Measurements from ENCODE around the gene ZNF346.
"Not testable (repeated sequence)": the region's sequence is repeated elsewhere in the genome, so short reads cannot be mapped to it uniquely, and the experiment has no call there.

ZNF346 gene

DNA sequence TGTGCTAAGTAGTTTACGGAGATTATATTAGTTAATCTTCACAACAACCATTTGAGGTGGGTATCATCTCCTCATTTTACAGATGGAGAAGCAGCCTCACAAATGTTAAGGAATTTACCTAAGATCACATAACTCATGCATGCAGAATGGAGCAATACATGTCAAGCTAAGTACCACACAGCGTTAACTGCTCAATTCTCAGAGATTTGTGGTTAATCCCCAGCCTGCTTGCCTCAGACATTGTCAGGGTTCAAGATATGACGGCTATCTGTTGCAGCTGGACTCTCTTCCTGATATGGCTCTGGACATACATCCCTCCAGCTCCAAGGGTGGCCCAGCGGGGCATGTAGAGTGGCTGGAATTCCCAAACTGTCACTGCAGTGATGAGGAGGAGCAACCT lies 7.3 kb upstream of the ZNF346 start:
- no peak for DNase-seq

DNA sequence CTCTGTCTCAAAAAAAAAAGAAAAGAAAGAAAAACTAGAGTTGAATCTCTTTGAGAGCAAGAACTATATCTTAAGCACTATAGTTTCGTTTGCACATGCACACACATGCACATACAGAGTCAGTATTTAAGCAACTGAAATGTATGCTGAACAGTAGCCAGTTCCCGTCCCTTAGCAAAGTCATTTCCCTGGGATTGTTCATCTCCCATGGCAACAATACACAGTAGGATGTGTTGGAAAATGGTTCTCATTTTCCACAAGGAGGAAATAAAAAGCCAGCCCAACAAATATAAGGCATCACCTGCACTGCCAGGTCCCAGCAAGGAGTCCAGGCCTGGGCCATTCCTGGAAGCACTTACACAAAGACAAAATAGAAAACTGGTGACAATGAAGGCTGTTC lies 4.2 kb upstream of the ZNF346 start:
- no peak for DNase-seq

DNA sequence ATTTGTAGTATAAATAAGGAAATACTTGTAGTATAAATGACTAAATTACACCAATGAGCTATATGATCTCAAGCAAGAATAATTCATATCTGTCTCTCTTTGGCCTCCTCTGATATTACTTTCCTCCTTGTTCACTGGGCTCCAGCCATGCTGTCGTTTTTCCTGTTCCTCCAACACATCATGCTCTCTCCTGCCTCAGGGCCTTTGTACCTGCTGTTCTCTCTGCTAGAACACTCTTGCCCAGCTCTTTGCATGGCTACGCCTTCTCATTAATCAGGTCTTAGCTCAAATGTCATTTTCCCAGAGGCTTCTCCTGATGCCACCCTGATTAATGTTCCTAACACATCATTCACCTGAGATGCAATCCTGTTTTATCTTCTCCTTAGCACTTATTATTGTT lies 2.5 kb upstream of the ZNF346 start:
- no peak for DNase-seq

DNA sequence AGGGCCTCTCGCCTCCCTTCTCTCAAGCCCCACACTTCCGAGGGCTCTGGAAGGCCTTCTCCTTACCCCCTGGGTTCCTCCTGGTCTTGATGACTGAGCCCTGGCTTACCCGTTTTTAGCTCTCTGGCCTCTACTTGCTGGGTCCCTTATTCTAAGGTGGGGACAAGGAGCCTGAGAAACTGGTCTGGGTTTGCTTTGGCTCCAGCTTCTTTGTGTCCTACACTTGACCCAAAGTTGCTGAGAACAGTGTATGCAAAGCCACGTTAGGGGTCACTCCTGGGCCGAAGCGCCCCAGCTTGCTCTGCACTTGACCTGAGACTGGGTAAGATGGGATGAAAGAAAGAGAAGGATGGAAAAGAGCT lies 788 bp downstream of the ZNF346 start:
- peak; percentile 6 for DNase-seq

DNA sequence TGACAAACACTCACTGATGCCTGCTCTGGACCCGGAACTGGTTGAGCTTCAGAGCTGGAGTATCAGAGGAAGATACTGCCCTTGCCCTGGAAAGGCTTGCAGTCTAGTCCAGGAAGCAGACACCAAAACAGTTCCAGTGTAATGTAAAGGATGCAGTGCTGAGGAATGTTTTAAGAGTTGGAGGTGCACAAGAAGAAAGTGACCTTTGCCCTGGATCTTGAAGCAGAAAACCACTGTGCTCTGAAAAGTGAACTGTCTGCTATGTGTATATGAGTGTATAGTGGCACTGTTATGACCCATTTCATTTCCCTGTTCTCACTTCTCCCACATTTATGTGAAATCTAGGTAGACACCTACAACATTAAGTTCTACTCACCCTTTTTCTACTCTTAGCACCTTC lies 2.1 kb downstream of the ZNF346 start:
- no peak for DNase-seq

DNA sequence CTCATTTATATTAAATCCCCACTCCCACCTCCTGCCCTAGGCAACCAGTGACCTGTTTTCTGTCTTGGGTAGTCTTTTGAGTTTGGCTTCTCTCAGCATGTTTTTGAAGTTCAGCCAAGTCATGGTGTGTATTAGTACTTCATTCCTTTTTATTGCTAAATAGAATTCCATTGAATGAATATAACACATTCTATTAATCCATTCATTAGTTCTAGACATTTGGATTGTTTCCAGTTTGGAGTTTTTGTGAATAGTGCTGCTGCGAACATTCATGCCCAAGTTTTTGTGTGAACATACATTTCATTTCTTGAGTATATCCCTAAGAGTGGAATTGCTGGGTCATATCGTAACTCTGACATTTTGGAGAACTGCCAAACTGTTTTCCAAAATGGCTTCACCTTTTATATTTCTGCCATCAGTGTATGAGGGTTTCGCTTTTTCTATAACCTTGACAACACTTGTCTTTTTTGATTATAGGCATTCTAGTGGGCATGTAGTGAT lies 2.7 kb downstream of the ZNF346 start:
- DNase-seq = no peak

DNA sequence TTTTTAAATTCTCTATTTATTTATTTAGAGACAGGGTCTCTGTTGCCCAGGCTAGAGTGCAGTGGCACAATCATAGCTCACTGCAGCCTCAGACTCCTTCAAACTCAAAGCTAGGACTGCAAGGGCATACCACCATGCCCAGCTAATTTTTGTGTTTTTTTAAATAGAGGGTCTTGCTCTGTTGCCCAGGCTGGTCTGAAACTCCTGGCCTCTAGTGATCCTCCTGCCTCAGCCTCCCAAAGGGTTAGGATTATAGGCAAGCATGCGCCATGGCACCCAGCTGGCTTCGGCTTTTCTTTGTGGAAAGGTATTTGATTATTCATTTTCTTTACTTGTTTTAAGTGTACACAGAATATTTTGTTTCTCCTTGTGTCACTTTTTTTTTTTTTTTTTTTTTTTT lies 5.2 kb downstream of the ZNF346 start:
- DNase-seq = no peak

DNA sequence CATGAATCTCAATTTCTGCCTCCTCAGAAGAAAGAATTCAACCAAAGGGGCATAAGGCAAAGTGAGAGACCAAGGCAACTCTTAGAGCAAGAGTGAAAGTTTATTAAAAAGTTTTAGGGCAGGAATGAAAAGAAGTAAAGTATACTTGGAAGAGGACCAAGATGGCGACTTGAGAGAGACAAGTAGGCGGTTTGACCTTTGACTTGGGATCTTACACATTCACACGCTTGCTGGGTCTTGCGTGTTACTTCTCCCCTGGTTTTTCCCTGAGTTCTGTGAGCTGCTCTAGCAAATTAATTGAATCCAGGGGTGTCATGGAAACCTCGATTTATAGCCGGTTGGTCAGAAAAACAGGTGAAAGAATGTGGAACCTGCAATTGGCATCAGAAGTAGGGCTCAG lies 7.0 kb downstream of the ZNF346 start:
- DNase-seq = no peak

DNA sequence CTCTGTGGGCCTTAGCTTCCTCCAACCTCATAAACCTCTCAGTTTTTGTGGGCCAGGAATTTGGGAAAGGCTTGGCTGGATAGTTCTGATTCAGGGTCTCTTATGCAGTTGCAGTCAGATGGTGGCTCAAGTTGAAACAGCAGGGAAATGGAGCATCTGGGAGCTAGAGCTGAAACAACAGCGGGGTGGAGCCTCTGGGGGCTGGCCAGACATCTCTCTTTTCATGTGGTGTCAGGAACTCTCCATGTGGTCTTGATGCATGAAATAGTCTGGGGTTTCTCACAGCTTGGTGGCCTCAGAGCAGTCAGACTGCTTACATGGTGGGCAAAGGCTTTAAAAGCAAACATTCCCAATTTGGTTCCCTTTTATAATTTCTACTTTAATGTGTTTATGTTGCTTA lies 13.5 kb downstream of the ZNF346 start:
- no peak for DNase-seq

DNA sequence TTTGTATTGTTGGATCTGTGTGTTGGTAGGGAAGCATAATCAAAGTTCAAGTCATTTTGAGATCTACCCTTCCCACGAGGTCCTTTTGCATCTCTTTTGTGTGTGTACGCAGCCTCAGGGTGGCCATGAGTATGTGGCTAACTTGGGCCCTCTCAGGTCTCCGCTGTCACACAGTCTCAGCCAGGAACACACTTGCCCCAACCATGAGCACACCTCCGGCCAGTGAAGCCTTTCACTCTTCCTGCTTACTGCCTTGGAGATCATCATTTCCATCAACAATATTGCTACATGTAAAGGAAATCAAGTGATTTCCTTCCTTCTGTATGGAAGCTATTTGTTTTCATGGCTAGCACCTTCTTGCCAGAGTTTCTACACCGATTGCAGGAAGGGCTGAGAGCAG lies 13.9 kb downstream of the ZNF346 start:
- no peak for DNase-seq

DNA sequence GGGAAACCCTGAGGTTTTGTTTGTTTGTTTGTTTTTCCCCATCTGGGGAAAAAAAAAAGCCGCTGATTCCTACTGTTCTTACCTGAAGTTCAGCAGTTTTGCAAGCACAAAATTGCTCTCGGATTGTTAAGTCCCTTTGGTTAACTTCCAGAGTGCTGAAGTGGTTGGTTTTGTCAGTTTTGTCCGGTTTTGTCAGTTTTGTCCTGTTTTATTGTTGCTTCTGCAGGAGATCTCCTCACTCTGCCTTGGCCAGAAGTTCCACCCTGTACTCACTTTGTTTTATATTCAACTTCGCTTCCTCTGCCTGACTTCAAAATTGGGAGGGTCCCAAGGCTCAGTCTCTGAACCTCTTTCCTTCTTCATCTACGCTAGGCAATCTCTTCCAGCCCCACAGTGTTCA lies 14.4 kb downstream of the ZNF346 start:
- DNase-seq = no peak

DNA sequence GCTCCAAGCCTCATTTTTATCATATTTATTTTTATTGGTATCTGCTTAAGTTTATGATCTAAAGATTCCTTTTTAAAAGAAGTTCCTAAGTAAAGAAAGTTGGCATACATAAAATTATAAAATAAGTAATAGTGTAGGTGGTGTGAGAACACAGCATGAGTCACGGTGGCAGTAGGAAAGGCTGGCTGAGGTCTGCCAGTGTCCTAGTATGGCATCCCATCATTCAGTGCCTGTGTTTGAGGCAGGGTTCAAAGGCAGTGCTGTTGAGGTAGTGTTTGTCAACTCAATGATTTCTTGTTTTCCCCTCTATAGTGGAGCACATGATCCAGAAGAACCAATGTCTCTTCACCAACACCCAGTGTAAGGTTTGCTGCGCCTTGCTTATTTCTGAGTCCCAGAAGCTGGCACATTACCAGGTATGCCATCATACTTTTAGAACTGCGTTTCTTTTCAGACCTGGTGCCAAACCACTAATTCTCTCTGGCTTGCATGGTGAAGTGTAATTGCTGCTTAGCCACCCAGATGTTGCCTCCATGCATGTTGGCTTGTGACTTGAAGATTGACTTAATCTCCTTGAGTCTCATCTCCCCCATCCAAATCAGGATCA lies 18.4 kb downstream of the ZNF346 start:
- no peak for DNase-seq

DNA sequence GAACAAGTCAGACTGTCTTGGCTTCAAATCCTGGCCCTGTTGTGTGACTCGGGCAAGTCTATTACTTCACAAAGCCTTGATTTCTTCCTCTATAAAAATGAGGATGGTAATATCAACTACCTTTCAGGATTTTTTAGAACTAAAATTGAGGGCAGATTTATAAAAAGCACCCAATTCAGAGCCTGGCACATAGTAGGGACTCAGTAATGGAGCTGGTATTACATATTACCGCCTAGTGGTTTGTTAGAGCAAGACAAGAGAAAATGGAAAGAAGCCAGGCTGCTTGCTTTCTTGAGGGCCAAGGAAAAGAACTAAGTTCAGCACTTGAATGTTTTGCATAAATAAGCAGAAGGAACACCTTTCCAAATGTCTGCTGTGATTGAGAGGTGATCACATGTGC lies 19.4 kb downstream of the ZNF346 start:
- no peak for DNase-seq

DNA sequence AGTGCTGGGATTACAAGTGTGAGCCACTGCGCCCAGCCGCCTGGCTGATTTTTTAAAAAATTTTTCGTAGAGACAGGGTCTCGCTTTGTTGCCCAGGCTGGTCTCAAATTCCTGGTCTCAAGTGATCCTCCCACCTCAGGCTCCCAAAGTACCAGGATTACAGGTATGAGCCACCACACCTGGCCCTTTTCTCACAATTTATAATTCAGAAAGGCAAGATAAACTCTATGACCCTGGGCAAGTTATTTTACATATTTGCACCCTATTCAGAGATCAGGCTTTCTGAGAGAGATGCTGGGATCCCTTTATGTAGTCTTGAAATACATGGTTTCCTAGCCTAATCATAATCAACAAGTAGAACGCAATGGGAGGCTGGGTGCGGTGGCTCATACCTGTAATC lies 20.6 kb downstream of the ZNF346 start:
- no peak for DNase-seq

DNA sequence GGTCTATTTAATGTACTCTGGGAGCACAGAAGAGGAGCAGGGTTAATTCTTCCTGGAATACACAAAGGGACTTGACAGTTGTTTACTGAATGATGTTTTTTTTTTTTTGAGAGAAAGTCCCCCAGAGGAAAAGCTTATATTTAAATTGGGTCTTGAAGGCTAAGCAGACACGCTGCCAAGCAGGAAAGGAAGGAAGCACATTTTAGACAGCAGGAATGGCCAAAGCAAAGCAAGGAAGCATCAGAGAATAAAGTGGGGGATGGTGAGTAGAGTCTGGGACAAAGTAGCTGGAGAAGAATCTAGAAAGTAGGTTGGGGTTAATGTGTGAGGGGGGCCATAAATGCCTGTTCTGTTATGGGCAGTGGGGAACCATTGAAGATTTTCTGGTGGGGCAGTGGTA lies 21.5 kb downstream of the ZNF346 start:
- DNase-seq = no peak

DNA sequence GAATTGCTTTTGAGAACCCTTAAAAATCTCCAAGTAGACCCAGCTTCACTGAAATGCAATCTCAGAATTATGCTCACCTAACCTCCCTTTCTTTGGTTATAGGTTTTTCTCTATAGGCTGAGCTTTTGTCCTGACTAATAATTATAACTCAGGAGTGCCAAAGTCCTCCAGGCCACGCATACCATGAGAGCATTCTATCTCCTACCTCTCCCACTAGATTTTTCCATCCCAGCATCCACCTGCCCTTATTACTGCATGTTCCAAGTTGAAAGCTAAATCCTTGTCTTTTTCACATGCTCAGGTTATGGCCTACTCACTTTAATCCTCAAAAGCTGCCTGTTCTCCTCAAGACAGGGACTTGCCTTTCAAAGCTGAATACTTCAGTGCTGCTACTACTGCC lies 22.1 kb downstream of the ZNF346 start:
- no peak for DNase-seq

DNA sequence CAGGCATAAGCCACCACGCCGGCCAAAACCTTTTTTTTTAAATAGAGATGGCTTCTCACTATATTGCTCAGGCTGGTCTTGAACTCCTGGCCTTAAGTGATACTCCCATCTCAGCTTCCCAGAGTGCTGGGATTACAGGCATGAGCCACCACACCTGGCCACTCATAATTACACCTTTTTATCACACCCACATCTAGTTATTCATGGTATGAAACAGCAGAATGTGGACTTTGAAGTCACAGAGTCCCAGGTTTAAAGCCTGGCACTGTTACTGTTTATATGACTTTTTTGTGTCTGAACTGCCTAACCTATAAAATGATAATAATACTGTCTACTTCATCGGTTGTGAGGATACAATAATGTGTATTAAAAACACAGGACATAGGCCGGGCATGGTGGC lies 23.1 kb downstream of the ZNF346 start:
- DNase-seq = no peak

DNA sequence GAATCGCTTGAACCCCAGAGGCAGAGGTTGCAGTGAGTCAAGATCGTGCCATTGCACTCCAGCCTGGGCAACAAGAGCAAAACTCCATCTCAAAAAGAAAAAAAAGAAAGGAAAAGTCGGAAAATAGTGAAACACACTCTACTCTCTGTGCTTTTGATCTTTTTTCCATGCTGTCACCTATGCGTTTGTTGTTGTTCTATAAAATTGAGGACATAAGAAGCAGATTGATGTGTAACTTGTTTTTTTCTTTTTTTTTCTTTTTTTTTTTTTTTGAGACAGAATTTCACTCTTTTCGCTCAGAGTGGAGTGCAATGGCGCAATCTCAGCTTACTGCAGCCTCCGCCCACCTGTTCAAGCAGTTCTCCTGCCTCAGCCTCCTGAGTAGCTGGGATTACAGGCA lies 26.0 kb downstream of the ZNF346 start:
- DNase-seq = not testable (repeated sequence)

DNA sequence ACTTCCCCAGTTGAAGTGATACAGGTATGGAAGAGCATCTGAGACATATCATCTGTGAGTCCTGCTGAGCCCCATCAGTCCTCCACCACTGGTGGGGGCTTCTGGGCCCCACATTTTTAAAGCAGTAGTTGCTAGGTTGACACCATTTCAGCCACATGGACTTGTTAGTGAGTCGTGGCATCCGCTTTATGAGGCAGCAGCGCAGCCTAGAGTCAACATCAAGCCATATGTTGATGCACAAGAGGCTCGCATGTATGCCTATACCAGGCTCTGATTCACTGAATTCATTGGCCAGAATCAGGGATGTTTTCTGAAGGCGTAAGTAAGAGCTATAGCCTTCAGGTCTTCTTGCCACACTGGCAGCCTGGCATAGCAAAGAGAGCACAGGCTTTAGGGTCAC lies 26.8 kb downstream of the ZNF346 start:
- no peak for DNase-seq

DNA sequence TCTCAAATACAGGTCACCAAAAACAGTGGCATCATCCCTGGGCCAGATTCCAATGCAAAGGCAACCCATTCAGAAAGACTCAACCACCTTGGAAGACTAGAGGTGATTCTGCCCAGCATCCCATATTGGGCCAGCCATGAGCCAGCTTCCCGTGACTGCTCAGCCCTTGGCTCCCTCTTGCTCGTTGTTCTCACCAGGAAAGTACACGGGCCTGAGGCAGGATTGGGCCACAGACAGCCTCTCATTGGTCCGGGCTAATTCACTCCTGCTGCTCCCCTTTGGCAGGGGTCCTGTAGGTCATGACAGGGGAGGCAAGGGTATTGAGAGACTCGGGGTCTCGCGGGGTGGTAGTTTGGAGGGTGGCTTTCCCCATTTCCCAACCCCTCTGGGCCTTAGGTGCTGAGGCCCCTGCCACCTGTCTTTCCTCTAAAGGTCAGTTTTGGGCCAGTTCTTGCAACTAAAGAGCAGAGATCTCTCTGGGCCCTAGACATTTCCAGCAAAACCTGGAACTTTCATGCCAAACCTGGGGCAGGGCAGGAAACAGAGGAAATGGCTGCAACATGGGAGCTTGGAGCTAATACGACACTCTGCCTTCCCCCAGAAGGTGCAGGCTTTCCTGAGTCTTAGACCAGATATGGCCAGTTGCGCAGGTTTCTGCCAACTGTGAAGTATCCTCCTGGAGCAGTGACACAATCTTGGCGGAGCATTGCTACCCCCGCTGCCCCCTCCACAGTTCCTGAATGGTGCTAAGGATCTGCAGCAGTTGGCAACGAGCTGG lies 42.2 kb downstream of the ZNF346 start:
- DNase-seq = no peak

DNA sequence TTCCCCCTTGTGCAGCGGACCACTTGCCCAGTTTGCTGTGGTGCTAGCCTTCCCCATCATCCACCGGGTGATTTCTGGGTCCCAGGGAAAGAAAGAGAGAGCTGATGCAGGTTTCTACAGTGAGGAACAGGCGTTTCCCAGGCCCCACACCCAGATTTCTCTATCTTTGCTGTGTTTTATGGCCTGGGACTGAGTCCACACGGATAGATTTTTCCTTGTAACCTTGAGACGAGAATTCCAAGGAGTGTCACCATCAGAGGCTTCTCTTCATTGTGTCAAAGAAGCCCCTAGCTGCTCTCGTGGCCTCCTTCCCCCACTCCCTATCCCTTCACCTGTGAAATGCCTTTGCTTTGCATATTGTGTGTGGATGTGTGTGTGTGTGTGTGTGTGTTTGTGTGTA lies 43.0 kb downstream of the ZNF346 start:
- no peak for DNase-seq

DNA sequence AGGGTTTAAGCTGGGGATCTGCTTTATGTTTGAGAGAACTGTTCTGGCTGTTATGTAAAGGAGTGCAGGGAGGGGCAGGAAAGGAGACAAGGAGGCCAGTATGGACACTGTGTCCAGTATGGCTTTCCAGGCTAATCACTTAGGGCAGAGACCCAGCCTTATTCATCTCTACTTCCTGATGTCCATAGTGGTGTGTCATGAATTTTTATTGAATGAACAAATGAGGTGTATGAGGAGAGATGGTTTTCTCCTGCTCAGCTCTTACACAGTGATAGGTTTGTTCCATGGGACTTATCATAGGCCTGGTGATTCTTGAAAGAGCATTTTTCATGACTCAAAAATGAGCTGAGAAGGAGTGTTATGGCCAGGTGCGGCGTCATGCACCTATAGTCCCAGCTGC lies 43.7 kb downstream of the ZNF346 start:
- no peak for DNase-seq

DNA sequence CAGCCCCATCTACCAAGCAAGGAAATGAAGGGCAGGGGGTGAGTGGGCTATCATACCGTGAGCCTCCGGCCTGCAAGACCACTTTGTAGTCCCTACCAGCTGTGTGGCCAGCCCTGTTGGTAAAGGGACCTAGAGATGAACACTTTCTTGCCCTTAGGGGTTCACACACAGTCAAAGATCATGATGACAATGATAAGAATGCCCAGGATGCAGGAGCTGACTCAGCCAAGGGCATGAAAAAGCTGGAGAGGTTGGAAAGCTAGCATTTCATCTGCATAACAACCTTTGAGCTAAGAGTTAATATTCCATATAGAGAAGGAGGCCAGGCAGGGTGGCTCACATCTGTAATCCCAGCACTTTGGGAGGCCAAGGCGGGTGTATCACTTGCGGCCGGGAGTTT lies 45.0 kb downstream of the ZNF346 start:
- DNase-seq = no peak

DNA sequence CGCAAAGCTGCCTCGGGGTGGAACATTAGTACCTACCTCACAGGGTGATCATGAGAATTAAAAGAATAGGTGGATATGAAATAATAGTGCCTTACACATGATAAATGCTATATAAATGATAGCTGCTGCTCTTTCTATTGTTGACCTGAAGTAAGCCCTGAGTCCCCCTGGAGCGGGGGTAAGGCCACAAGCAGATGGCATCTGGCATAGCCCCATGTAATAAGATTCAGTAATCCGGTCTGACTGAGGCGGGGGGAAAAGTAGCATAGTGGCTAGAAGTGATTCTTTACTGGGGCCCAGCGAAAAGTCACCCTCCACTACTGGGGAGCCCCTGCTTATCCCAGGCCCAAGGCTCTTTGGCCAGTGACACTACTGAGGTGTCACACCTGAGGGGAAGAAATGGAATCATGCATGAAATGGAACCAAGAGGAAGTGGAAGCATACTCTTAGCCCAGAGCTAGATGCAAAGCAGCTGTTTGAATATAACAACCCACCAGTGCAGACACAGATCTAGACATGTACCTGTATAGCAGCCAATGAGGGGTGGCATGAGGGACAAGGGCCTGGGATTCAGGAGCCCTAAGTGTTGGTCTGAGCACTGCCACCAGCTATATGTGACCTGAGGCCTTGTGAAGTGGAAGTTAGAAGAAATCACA lies 48.2 kb downstream of the ZNF346 start:
- DNase-seq = no peak

Measured in stimulated activated CD4-positive, alpha-beta T cell treated with anti-CD3 and anti-CD28 coated beads, Interleukin-4, amount 100 ng/mL, for 24 hours (primary cell).